Measurements from ENCODE around the gene ADIPOQ.
"Not testable (repeated sequence)": the region's sequence is repeated elsewhere in the genome, so short reads cannot be mapped to it uniquely, and the experiment has no call there.

ADIPOQ gene

DNA sequence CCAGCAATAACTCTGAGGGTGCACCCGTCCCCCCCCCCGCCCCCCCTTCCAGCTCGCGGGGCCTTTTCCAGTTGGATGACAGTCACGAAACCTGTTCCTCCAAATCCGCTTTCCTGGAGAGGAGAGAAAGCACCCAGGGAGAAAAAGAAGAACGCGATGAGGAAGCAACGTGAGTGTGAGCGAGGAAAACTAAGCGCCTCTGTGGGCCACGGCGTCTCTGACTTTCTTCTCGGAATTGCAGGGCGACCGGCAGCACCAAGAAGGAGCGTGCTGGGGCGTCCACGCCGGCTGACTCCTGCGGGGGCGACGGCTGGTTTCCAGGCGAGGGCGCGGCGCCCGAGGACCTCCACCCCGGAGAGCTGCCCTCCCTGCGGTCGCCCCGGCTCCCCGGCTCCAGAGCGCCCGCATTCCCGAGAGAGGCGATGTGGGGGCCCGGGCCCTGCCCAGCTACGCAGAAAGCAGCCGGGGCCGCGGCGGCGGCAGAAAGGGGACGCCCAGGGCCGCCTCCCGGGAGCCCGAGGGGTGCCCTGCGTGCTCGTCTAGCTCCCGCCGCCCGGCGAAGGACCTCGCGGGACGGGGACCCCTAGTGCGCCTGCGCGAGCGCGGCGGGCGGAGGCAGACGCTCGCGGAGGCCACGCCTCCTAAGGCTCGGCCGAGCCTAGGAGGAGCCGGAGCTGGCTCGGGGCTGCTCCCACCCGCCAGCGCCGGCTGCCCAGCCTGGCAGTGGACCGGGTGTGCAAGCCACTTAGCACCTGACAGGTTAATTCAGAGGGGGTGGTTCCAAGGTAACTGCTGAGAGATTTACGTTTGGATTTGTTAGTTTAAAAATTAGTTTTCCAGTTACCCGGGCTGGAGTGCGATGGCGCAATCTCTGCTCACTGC is 15.3 kb upstream of the ADIPOQ start:
- DNase-seq, result peak; percentile 86

- no peak for DNase-seq
These were observed 14.2 kb upstream of the ADIPOQ start for GRCh38 chr3:186828340-186828739.

DNA sequence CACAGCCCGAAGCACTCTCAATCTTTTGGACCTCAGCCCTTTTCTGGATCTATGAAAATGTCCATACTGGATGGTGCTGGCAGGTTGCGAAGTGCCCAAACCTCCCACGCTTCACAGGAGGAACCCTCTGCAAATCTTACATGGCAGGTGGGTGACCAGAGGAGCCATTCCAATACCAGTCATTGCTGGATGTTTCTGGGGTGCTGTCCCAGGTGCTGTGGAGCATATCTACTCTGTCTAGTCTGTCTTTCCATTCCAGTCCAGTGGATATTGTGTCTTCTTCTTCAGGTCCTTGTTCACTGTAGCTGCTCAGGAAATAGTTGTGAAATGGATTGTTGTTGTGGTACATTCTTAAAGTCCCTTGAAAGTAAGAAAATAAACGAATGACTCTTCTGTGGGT is 10.7 kb upstream of the ADIPOQ start:
- DNase-seq, result no peak

GRCh38 chr3:186832276-186832675 is 10.2 kb upstream of the ADIPOQ start:
- DNase-seq, result no peak

GRCh38 chr3:186839874-186840641 is 2.5 kb upstream of the ADIPOQ start:
- no peak for DNase-seq

- no peak for DNase-seq
These were observed 890 bp upstream of the ADIPOQ start for GRCh38 chr3:186841620-186842019.

DNA sequence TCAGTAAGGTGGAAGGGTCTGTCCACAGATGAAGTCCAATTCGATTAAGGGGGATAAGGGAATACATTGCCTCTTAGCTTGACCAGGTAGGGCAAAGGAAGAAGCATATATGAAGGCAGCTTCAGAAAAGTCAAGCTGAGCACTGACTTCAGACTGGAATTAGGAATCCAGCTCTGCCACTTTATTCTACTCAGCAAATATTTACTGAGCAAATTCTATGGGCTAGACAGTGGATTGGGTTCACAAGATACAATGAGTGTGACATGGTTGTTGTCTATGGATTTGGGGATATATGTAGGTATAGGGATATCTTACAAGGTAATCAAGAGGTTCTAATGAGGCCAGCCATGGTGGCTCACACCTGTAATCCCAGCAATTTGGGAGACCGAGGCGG is 526 bp downstream of the ADIPOQ start:
- no peak for DNase-seq

DNA sequence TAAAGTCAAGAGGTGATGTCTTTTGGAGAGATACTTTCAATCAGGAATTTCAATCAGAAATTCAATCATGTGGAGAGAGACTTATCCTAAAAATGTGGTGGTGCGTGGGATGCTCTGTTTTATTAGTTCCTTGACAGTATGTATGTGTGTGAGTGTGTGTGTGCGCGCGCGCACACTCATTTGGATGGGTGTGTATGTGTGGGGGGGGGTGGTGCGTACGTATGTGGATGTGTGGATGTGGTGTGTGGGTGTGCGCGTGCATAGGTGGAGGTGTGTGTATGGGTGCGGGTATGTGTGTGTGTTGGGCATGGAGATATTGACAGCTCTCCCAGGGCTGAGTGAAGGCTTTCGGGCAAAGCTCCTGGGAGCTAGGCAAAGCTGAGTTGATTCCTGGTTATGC is 2.4 kb downstream of the ADIPOQ start:
- no peak for DNase-seq

DNA sequence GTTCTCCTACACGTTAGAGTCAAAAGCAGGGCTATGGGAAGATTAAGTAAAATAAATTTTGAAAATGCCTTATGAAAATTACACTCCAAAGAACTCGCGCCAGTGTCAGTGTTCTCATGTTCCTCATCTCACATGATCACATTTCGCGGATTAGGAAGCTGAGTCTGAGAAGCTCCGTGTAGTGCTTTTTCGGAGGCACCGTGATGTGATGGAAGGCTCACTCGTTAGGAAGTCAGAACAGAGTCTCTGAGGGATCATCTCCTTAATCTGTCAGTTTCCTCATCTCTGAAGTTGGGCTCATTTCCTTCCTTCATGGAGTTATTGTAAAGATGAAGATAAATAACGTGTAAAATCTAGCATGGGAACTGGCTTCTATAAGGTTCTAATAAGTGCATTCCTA is 3.2 kb downstream of the ADIPOQ start:
- no peak for DNase-seq

DNA sequence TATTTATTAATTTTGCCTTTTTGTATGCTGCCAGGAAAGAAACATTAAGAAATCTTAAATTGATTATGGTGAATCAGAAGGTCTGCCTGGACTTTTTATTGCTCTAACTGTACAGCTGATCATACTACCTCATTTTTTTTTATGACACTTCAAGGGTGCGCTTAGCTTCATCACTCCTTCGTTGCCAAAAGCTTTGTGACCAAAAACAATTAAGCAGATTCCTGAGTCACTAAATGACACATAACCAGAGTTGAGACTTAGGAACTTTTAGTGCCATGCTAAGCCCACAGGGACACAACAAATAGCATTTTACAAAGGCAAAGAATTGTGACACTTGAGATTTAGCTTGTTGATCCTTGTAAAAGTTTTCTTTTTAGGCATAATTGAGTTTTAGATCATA is 4.9 kb downstream of the ADIPOQ start:
- DNase-seq, result no peak

GRCh38 chr3:186849374-186849975 is 7.0 kb downstream of the ADIPOQ start:
- peak; percentile 52 for DNase-seq

DNA sequence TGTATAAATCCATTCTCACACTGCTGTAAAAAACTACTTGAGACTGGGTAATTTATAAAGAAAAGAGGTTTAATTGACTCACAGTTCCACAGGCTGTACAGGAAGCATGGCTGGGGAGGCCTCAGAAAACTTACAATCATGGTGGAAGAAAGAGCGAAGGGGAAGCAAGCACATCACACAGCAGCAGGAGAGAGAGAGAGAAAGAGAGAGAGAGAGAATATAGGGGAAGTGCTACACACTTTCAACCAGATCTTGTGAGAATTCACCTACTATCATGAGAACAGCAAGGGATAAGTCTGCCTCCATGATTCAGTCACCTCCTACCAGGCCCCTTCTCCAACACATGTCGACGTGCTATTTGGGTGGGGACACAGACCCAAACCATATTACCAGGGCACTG is 9.3 kb downstream of the ADIPOQ start:
- not testable (repeated sequence) for DNase-seq

- no peak for DNase-seq
These were observed 10.5 kb downstream of the ADIPOQ start for GRCh38 chr3:186852994-186853393.

DNA sequence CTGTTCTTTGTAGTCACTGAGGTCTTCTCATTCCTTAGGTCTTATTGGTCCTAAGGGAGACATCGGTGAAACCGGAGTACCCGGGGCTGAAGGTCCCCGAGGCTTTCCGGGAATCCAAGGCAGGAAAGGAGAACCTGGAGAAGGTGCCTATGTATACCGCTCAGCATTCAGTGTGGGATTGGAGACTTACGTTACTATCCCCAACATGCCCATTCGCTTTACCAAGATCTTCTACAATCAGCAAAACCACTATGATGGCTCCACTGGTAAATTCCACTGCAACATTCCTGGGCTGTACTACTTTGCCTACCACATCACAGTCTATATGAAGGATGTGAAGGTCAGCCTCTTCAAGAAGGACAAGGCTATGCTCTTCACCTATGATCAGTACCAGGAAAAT is 11.6 kb downstream of the ADIPOQ start:
- no peak for DNase-seq

- DNase-seq, result no peak
These were observed 12.4 kb downstream of the ADIPOQ start for GRCh38 chr3:186854954-186855353.

- no peak for DNase-seq
These were observed 15.2 kb downstream of the ADIPOQ start for GRCh38 chr3:186857743-186858142.

GRCh38 chr3:186865215-186865853 is 22.8 kb downstream of the ADIPOQ start:
- DNase-seq, result not testable (repeated sequence)

- DNase-seq, result not testable (repeated sequence)
These were observed 23.6 kb downstream of the ADIPOQ start for GRCh38 chr3:186866095-186866494.

DNA sequence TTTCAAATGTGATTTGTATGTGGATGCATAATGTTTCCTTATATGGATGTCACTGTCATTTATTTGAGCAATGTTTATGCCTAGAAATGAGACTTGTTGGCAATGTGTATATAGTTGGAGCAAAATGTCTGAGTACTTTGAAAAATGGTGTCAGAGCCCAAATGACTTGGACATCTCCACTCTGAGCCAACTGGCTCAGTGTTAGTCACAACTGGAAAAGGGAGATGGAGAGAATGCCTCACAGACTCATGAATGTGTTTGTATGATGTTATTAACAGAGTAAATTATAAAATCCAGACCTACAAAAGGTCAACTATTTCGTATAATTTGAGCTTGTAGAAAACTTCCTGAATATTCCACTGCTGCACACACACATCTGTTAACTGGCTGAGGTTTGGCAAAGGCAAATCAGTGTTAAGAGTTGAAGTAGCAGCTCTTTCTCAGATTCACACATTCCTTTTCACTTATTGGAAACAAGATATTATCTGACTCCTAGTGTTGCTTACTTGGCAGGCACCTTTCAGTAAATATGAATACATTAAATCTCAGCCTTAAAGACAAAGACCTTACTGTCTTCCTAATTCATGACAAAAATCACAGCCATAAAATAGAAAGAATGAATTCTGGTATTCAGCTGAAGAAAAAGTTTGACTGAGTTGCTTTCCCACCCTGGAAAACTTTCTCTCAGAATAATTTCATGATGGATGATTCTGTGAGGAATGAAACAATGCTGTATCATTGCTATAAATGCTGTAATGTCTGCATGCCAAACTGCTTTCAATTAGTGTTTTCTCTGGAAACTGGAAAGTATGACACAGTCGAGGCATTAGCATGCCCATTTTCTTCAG is 27.0 kb downstream of the ADIPOQ start:
- DNase-seq, result no peak

GRCh38 chr3:186870421-186871201 is 28.1 kb downstream of the ADIPOQ start:
- no peak for DNase-seq

- DNase-seq, result no peak
These were observed 29.0 kb downstream of the ADIPOQ start for GRCh38 chr3:186871403-186871924.
